Fibroblast of peridontal ligament (primary cell): Measurements from ENCODE around the gene BICDL2.
A peak's percentile ranks its signal among the peaks of the same experiment; 100 is the strongest.

Experiments
- DNase-seq: peaks from one replicate; pipeline ENCODE4 v3.0.0-alpha.2; 2010; ENCODE audit errors: extremely low read depth

Gene BICDL2

DNA sequence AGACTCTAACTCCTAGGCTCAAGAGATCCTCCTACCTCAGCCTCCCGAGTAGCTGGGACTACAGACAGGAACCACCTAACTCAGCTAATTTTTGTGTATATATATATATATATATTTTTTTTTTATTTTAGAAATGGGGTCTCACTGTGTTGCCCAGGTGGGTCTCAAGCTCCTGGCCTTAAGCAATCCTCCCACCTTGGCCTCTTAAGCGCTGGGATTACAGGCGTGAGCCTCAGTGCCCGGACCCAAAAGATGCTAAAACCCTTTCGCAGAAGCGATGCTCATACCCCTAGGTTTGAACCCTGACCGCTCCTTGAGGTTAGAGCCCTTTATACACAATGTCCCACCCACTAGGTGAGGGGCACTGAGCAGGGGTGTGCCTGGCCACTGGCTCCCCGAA, 26.2 kb downstream of the BICDL2 start:
- no peak for DNase-seq

DNA sequence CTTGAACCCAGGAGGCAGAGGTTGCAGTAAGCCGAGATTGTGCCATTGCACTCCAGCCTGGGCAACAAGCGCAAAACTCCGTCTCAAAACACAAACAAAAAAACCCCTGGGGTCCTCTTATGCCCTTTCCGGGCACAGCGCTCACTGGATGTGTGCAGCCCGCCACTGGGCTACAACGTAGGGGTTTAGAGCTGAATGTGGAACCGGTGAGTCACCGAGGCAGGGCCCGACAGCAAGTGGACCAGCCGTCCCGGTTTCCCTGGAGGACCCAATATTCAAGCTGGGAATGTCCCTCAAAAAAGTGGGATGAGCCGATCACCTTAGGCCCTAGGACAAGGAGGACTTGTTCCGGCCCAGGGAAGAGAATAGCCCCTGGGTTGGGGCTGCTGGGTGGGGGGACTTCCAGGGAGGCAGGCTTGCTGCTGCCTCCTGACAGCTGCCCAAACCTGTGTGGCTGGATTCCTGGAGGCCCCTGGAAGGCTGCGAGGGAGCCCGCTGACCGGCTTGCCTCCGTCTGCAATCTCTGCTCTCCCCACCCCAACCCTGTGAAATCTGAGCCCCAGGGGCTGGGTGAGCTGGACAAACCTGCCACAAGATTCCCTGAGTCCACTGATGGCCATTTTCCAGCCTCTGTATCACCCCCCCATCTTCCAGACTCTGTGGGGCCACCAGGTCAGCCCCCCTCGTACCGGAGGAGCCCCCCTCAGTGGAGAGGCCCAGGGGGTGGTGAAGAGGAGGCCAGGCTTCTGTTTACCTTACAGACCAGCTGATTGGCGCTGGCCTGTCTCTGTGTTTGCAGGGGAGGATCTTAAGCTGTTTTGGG, 27.0 kb downstream of the BICDL2 start:
- no peak for DNase-seq

DNA sequence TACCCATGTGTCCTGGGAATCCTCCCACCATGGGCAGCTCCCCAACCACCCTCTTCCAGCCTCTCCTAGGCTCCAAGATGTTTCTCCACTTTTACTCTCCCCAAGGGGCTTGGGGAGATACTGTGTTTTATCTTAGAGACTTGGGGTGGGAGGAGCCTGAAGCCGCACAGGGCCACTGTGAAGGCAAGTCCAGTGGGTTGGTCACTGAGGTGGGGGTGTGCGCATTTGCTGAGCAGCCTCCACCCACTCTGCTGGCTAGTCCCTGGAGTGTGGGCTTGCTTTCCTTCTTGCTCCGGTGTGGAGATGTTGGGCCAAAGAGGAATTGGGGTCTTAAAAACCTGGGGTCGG, 28.1 kb downstream of the BICDL2 start:
- no peak for DNase-seq

DNA sequence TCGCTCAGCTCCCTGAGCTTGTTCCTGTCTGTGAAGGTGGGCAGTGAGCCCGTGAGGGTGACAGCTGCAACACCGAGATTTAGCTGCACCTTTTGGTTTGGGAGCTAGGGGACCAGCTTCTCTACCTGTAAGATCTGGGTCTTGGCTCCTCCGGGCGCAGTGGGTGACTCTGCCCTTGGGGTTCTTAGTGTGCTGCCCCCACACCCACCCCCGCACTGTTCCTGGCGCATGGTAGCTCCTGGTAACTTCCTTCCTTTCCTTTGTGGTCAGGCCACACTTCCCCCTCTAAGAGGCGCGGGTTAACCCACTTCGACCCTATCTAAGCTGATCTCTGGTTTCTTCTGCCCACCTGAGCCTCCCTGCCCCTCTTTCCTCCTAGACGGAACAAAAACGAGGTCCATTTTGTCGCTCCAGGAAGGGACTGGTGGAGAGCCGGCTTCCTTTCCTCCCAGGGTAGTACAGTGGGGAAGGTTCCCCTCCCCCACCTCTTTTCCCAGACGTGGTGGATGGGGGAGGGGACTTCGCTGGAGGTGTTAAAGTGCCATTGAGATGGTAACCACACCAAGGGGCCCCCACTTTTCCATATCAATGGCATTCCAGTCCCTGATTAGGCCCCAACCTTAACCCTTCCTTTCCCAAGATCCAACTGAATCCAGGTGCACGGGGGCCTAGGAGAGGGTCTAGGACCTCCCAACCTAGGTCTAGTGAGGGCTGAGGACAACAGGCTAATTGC, 28.6 kb downstream of the BICDL2 start:
- no peak for DNase-seq

DNA sequence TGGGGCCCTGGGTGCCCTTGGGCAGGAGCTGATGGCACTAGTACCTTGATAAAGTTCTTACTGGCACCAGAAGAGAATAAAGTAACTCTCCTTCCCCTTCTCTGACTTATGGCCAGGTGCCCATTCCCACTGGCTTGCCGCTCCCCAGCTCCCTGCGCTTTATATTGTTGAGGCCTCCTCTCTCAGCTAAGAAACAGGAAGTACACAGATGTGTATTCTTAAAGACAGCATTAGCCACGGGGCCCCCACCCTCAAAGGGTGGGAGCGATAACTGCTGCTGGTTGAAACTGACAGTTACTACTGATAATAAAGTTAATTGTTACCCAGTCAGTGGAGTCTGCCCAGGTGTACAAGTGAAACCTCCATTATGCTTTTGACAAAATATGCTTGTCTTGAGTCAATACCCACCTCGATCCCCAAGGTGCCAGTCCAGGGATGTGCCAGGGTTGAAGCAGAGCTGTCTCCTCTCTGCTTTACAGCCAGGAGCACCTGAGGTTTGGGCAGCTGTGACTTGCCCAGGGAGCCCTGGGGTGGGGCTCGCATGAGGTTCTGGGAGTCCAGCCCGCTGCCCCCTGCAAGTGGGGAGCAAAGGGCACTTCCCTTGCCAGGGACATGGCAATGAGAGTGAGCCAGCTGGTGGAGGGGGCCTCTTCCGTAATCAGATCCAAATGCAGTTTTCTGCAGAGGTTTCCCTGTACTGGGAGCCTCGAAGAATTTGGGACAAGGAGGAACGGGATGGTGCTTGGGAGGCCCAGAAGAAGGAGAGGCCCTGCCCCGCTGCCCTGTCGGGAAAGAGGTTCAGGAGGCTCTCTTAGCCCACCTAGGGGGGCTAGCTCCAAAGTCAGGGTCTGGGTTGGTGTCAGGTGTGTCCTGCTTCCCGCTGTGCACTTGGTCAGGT, 29.4 kb downstream of the BICDL2 start:
- DNase-seq, result no peak

DNA sequence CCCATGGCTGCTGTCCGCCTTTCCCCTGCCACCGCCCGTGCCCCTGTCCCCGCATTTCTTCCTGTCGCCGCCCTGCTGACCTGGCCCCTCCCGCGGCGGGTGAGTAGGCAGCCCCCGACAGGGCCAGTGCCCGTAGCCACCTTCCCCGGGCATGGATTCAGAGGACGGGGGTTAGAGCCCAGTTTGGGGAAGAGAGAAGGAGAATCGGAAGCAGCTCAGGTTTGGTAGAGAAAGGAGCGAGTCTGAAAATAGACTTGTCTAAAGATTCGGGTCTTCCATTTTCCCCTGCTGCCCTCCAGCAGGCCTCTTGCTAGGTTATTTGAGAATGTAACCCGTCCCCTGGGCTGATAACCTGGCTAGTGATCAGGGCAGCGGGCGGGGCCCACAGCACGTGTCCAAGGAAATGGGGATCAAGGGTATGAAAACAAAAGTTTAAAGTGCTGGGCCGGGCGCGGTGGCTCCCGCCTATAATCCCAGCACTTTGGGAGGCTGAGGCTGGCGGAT, 31.9 kb downstream of the BICDL2 start:
- DNase-seq, result no peak

DNA sequence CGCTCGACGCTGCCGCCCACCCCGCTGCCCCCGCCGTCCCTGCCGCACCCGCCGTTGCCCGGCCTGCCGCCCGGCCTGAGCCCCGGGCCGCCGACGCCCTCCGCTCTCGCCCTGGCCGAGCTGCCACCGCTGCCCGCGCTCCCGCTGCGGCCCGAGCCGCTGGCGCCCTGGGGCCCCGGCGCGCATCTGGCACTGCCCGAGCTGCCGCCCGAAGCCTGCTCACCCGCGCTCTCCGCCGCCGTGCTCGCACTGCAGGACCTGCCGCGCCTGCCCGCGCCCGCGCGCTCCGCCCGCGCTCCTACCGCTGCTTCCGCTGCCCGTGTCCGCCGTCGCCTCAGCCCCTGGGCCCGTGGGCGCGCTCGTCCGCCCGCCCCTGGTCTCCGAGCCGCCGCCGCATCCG, 32.4 kb downstream of the BICDL2 start:
- DNase-seq, result no peak

DNA sequence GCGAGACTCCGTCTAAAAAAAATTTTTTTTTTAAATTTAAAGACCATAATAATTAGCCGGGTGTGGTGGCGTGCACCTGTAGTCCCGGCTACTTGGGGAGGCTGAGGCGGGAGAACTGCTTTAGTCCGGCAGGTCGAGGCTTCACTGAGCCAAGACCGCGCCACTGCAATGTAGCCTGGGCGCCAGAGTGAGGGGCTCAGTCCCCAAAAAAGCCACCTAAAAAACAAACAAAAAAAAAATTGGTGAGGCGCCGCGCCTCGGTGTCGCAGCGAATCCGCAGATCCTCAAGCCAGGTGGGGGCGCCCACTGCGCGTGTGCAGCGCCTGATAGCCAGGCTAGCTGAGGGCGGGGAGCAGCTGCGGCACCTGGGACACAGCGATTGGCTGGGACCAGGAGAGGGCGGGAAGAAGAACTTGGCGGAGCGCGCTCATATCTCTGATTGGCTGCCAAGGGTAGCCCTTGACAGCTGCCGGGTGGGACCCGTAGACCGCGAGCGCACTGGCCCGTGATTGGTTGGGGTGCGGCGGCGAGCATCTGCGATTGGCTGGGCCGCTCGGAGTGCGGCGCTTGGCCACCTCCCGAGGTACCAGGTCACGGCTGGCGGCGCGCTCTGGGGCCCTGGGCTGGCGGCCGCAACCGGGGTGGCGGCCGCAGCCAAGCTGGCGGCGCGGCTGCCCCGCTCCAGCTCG, 33.0 kb downstream of the BICDL2 start:
- DNase-seq, result peak; percentile 95

DNA sequence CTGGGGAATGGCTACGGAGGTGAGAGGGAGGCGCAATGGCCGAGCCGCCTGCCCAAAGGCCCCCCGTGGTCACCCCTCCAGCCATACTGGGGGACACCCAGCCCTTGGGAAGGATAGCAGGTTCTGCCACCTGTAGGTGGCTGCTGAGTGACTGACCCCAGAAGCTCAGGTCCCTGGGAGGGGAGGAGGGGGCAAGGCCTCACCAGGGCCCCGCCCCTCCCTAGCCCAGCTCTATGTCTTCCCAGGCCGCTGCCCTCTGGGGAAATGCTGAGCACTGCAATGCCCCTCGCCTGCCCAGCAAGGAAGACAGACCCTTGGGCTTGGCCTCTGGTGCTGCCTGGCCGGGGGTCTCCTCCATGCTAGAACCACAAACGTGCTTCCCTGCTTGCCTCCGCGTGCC, 35.4 kb downstream of the BICDL2 start:
- no peak for DNase-seq

DNA sequence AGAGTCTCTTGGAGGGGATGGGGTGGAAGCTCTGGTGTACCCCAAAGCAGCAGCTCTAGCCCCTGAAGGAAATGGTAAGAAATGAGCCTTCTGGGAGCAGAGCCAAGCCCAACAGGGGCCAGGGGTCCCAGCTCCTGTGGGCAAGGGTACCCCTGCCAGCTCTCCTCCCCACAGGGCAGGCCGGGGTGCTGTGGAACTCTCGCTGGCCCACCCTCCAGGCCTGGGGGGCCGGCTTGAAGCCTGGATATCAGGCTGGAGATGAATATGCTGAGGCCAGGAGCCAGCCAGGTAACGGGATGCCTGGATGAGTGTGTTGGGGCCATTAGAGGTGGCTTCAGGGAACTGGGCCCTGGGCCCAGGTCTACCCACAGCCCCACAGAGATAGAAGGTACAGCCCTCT, 36.2 kb downstream of the BICDL2 start:
- DNase-seq, result no peak

DNA sequence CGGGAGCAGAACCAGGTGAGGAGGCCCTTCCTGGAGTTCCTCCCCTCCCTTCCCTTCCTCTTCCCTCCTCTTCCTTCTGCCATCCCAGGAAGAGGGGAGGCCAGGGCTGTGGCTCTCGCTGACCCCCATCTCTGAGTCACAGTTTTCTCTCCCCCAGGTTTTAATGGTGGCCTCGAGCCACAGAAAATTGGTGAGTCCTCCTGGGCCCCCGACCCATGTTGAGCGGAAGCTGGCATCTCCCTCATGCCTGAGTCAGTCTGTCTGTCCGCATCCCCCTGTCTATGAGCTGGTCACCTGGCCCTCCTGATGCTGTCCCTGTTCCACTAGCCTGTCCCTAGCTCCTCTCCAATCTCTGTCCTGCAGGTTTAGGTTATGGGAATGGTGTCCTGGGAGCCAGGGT, 36.8 kb downstream of the BICDL2 start:
- no peak for DNase-seq

DNA sequence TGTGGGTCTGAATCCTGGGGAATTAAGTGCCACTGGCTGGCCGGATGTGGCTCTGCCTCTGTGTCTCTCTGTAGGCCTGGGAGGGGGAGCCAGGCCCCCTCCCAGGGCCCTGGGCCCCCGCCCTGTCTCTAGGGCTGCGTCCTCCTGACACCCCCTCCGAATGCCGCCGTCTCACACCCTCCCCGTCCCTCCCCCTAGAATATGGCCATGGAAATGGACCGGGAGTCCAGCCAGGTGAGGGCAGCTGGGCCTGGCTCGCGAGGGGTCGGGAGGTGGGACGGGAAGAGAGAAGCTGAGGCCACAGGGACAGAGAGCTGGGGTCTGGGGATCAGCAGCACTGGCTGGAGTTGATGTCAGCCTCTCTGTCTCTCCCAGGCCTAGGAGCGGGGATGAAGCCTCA, 40.4 kb downstream of the BICDL2 start:
- no peak for DNase-seq

DNA sequence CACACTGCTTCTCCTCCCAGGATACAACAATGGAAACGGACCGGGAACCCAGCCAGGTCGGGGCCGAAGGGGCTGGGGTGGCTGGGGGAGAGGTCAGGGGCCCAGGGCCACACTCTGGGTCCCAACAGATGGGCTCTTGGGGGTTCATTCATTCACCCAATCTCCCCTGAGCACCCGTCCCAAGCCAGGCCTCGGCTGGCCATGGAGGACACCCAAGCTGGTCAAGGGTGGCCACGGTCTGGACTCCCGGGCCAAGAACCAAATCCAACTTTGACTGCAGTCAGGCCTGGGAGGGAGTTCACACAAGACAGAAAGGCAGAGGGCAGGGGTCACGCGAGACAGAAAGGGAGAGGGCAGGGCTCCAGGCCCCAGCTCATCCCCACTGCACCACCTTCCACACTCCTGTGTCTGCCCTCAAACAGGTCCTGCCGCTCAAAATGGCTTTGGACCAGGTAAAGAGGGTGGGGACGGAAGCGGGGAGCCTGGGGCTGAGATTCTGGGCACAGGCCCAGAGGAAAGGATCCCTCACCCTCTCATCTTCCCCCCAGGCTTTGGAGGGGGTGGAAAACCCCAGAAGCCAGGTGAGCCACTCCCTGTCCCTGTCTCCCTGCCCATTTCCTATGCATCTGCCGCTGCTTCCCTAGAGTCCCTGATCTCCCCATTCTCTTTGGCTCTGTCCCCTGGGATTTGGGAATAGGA, 44.2 kb downstream of the BICDL2 start:
- no peak for DNase-seq

DNA sequence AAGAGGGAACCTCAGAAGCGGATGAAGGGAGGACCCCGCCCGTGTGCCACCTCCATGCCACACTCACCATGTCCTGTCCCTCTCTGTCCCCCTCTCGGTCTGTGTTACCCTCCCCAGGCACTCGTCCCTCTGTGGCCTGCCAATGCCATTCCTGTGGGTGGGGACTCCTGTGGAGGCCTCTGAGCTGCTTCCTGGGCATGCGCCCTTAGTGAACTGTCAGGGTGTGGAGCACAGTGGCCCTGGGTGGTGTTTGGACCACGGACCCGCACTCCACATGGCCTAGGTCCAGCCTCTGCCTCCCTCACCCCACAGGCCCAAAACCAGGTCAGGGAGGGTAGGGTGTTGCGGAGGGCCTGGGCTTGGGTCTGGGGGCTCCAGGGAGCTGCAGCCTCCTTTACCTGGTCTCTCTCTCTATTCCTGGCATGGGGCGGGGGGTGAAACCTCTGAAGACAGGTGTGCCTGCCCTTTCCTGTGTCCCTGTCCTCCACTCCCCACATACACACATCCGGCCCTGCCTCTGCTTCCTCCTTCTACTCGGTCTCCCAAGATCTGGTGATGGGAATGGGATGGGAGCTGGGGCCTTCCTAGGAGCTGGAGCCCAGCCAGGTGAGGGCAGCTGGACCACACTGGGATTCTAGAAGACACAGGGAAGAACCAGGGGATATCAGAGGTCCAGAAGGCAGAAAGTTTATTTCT, 45.0 kb downstream of the BICDL2 start:
- no peak for DNase-seq

DNA sequence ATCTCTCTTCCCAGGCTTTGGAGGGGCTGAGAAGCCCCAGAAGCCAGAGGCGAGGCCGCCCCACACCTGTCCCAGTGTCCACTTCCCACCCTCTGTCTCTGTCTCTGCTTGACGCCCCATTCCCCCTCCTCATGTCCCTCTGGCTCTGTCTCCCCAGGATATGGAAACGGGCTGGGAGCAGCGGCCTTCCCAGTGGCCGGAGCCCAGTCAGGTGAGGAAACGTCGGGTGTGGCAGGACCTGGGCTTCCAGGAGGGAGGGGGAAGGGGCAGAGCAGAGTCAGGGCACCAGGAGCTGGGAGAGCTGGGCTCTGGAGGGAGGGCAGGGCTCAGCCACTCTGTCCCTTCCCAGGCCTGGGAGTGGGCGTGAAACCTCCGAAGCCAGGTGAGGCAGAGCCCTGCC, 45.9 kb downstream of the BICDL2 start:
- DNase-seq, result no peak

DNA sequence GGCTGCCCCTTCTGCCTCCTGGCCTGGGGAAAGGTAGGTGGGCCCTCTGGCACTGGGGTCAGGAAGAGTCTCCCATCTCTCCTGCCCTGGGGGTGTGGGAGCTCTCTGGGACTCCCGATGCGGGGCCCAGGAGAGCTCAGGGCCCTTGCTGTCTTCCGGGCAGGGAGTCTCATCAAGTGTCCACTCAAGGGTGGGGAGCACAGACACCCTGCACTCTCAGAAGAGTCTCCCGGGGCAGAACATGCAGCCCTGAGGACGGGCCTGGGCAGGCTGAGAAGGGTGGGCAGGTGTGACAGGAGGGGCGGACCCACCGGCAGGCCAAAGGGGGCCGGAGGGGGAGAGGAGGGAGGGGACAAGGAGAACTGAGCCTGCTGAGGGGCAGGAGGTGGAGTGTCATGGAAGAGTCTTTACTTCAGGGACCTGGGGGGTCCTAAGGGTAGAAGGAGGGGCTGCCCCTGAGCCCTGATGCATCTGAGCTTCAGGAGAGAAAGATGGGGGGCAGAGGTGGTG, 48.1 kb downstream of the BICDL2 start:
- DNase-seq, result no peak

DNA sequence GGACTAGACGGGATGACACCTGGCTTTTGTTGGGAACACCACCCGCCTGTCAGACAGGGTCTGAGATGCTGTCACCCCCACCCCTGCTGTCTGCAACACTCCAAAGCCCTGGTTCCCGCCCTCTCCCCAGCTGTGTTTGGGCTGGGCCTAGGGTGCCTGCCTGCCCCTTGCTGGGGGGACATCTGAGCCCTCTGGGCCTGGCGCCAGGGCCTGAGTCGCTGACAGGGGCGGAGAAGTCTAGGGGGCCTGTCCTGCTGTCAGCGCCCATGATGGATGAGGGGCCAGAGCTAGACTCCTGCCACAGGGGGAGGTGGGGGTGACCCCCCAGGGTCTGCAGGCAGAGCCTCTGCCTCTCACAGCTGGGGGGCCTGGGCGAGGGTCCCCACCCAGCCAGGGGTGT, 48.9 kb downstream of the BICDL2 start:
- DNase-seq, result no peak

DNA sequence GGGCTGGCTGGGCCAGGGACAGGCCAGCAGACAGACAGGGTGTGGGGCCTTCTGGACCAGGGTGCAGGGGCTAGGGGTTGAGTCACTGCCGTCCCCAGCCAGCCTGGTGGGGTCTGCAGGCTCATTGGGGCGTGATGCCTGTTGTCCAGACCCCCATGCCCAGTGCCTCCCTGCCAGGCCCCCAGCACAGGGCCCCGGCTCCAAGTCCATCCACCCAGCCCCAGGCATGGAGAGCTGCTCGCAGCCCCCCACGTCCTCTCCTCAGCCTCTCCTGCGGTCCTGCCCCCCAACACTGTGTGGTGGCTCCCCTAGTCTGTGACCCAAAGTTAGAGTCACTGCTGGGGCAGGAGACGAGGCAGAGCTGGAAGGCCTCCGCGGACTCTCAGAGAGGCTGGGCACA, 49.5 kb downstream of the BICDL2 start:
- no peak for DNase-seq

DNA sequence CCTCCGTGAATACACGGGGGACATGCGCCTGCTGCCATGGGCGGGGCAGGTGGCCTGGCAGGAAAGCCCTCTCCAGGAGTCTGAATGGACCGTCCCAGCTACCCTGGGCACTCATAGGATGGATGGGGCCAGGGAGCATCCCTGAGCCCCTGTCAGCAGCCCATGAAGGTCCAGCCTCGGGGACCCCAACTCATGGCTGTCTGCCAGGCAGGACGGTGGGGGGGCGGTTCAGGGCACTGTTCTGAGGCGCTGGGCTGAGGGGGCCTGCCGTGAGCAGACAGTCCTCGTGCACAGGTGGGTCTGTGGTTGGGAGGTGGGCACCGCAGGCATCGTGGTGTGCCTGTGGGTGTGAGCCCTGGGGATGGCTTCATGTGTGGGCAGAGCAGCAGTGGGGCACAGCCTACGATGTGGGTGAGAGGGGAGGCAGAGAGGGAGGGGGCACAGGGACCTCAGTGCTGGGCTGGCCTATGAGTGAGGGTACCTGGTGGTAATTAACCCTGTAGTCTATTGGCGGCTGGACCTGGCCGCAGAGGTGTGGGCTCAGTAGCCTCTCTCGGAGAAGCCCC, 50.0 kb downstream of the BICDL2 start:
- no peak for DNase-seq

DNA sequence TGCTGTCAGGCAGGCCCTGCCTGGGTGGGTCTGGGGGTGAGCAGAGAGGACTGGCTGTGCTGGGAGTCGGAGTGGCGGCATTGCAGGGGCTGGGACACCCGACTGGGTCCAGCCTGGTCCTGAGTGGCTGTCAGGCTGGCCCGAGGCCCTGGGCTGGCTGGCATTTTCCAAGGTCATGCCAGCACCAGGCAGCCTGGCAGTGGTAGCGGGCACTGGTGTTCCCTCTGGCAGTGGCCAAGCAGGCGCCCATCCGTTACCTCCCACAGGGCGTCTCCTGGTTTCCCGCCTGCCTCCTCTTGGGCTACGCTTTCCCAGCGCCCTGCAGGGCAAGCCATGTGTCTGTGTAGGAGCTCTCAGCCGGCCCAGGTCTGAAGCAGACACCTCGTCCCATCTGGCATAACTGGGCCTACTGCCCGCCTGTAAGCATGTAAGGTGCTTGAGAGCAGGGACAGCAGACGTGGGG, 50.8 kb downstream of the BICDL2 start:
- no peak for DNase-seq
